MM.1S (cell line): Measurements from ENCODE around the gene ZIM2.

Experiments
- CTCF ChIP-seq: fragments of 300-600 bp; sonication (generic); IDR thresholded peaks from 2 replicates; pipeline ENCODE4 v1.5.1; 2016; ENCODE audit warnings: antibody characterized with exemption, low read length, mixed read lengths
- EZH2 ChIP-seq: fragments of 300-600 bp; sonication (generic); optimal IDR thresholded peaks from 2 replicates; pipeline ENCODE3; 2017; ENCODE audit warnings: low read depth, mild to moderate bottlenecking, antibody characterized with exemption, low read length, mixed read lengths
- EZH2phosphoT487 ChIP-seq: fragments of 300-600 bp; sonication (generic); IDR thresholded peaks from 2 replicates; pipeline ENCODE4 v1.6.1; 2018; ENCODE audit warnings: antibody characterized with exemption, low read length

GRCh38 chr19:56760842-56761241 lies 79.7 kb downstream of the ZIM2 start:
- TF ChIP-seq CTCF (no peak), EZH2 (no peak), EZH2phosphoT487 (no peak)
